ENCODE data around the gene HIRIP3. TPM values are rescaled to one million over a fixed set of nuclear protein-coding genes. Genes with fewer than 3 reads are reported as not detected.

The HIRIP3 gene
- total and polyA plus RNA-seq, 2 of the 13 experiments (the other 11 are each of a cell fraction or from before 2014, with no cell fraction given) = 12.6 to 17.2 TPM

- Histone ChIP-seq H3K4me1 (ENCODE audit: insufficient read depth, low read length) (no peaks in the 10 kb centered on the region), H3K9me3 (ENCODE audit: low read length) (no peaks in the 10 kb centered on the region), H3K4me2 (ENCODE audit: low read depth, low read length) (no peak overlapping the region), H3K27ac (ENCODE audit: extremely low read length, insufficient read depth, low read length) (no peak overlapping the region), H3K9ac (ENCODE audit: insufficient read depth, low read depth, low read length) (no peak overlapping the region), H3K27me3 (ENCODE audit: control insufficient read depth in 1 of 2, insufficient read depth in 2 of 2, low read length in 2 of 2) (no peaks in the 10 kb centered on the region), H4K20me1 (ENCODE audit: insufficient read depth, low read length) (no peaks in the 10 kb centered on the region), H3K4me3 (replicated peaks in 1 of 3; ENCODE audit: insufficient read depth in 1 of 3, low read depth in 2 of 3, low read length in 3 of 3) (no peak overlapping the region), H3K36me3 (replicated peaks in 1 of 2; ENCODE audit: control insufficient read depth in 1 of 2, insufficient read depth in 2 of 2, low read length in 2 of 2) (peaks cover 72 to 100% of the 10 kb centered on the region in 2 experiments), H2AFZ (ENCODE audit: low read length) (no peak overlapping the region), H3K79me2 (ENCODE audit: insufficient read depth, low read length) (no peaks in the 10 kb centered on the region)
- ATAC-seq (no peak), DNase-seq (ENCODE audit: low spot score) (no peak), FAIRE-seq (no peak)
- WGBS (ENCODE audit: low lambda C conversion rate) = 97% methylated on average over 23 of the region's 24 CpGs
- POLR2A ChIA-PET = no interaction called here
- in situ Hi-C loops (cut with HindIII; ENCODE audit: extremely low pct_ligation_motif_present, low pct_unique_long_range_greater_than_20kb) = no loop called here
- peak; percentile 31; the same call in 1 of the 2 replicates for TF ChIP-seq RBFOX2 (IDR thresholded peaks at IDR 0.05; ENCODE audit: low read depth, low read length)
- no peak for TF ChIP-seq ZNF747 (CRISPR knock-in tag; IDR thresholded peaks at IDR 0.05; ENCODE audit: borderline replicate concordance)
- TF ChIP-seq AGO2 (optimal IDR thresholded peaks at IDR 0.05; ENCODE audit: low read depth, low read length) = peak; percentile 48
- no peak for TF ChIP-seq ZNF264 (CRISPR knock-in tag; IDR thresholded peaks at IDR 0.05)
- CTCF ChIA-PET (ENCODE audit: low intra/inter-chr PET ratio, low total read pairs) = no interaction called here
- BruUV-seq (replicated peaks) = no TSS peak
- intact Hi-C loops (cut with micrococcal nuclease; ENCODE audit: unreplicated experiment) = no loop called here
Measured at GRCh38 chr16:29982560-29983419, 12.6 kb downstream of the HIRIP3 start.

- Histone ChIP-seq H2AFZ (ENCODE audit: low read length) (no peak overlapping the region), H3K36me3 (replicated peaks in 1 of 2; ENCODE audit: control insufficient read depth in 1 of 2, insufficient read depth in 2 of 2, low read length in 2 of 2) (peaks cover 48 to 71% of the 10 kb centered on the region in 2 experiments), H3K9me3 (ENCODE audit: low read length) (no peaks in the 10 kb centered on the region), H3K4me2 (ENCODE audit: low read depth, low read length) (no peak overlapping the region), H3K79me2 (ENCODE audit: insufficient read depth, low read length) (peaks cover 38% of the 10 kb centered on the region), H3K27ac (ENCODE audit: extremely low read length, insufficient read depth, low read length) (no peak overlapping the region), H3K27me3 (ENCODE audit: control insufficient read depth in 1 of 2, insufficient read depth in 2 of 2, low read length in 2 of 2) (no peaks in the 10 kb centered on the region; a peak in 1 of 5 replicates), H3K9ac (ENCODE audit: insufficient read depth, low read depth, low read length) (no peak overlapping the region), H4K20me1 (ENCODE audit: insufficient read depth, low read length) (peaks cover 23% of the 10 kb centered on the region), H3K4me3 (replicated peaks in 1 of 3; ENCODE audit: insufficient read depth in 1 of 3, low read depth in 2 of 3, low read length in 3 of 3) (no peak overlapping the region), H3K4me1 (ENCODE audit: insufficient read depth, low read length) (peaks cover 24% of the 10 kb centered on the region)
- in situ Hi-C loops (cut with HindIII; ENCODE audit: extremely low pct_ligation_motif_present, low pct_unique_long_range_greater_than_20kb) (no loop called here), intact Hi-C loops (cut with micrococcal nuclease; ENCODE audit: unreplicated experiment) (no loop called here)
- ChIA-PET POLR2A (interaction anchor here (0.6 to 1.5 kb wide), 2 partner anchors 87 to 152 kb away, joined by 3 read pairs; partner anchors contain the start of gene ALDOA), CTCF (ENCODE audit: low intra/inter-chr PET ratio, low total read pairs) (no interaction called here)
- FAIRE-seq (no peak), ATAC-seq (no peak), DNase-seq (ENCODE audit: low spot score) (no peak)
- BruUV-seq (replicated peaks) = no TSS peak
- WGBS (ENCODE audit: low lambda C conversion rate) = 98% methylated on average over 9 of the region's 9 CpGs
- 0 out of 2 replicates have a peak, but pooled peaks have one; percentile 30 for TF ChIP-seq AKAP8 (CRISPR knock-in tag; IDR thresholded peaks at IDR 0.05)
- TF ChIP-seq TARDBP (CRISPR knock-in tag; IDR thresholded peaks at IDR 0.05) = no peak
- TF ChIP-seq SAFB2 (CRISPR knock-in tag; IDR thresholded peaks at IDR 0.05; ENCODE audit: borderline replicate concordance, low read depth) = 0 out of 2 replicates have a peak, but pooled peaks have one; percentile 24
- TF ChIP-seq ZMAT5 (CRISPR knock-in tag; IDR thresholded peaks at IDR 0.05; ENCODE audit: borderline replicate concordance, low read depth) = no peak
- no peak for TF ChIP-seq ZNF547 (CRISPR knock-in tag; IDR thresholded peaks at IDR 0.05)
- no peak for TF ChIP-seq SMAD1 (CRISPR knock-in tag; IDR thresholded peaks at IDR 0.05; ENCODE audit: borderline replicate concordance, low read depth)
Measured at GRCh38 chr16:29978564-29979270, 16.7 kb downstream of the HIRIP3 start.

Measured in HepG2 (cell line).